ENCODE data around the gene GRM5.

GRM5 gene

DNA sequence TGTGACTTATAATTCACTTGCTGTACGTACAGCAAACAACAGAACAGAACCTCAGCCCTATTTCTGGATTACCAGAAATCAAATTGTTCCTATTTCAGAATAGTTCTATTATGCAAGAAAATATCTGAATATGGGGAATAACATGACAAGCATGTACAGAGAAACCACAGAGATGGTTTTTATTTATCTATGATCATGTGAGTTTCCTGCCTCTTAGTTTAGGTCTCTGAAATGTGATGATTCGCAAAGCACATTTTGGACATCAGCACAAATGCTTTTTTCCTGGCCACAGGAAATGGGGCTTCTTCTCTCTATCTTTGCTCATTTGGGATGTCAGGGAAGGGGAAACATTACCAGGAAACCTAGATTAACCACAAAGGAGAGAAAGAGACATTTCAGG lies 461.5 kb downstream of the GRM5 start:
- no peak for FAIRE-seq

DNA sequence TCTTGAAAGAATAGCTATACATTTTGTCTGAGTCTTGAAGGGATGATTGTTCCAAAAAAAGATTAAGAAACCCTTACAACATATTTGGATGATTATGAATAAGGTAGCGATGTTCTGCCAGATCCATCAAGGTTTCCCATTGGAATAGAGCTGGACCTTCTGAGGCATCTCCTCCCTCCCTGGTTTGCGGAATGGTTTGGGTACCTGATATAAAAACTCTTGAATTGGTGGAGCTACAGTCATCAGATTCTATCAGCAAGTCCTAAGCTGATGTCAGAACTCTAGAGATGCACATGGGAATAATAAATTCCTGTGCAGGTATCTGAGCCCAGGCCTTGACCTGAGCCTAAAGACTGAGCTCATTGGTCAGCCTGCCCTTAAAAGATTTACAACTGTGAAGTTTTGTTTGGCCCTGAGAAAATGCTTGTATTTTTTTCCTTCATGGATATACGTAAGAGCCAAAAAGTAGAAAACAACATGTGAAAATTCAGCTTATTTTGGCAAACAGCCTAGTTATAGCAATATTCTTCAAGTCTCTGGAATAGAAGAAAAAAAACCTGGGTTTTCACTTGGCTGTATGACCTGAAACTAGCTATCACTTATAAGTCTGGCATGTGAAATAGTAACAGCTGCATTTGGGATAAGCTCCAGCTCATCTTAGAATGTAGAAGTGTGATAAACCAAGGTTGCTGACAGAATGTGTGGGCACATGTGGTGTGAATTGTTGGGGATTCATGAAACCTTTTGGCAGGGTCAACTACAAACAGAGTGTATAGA lies 462.5 kb downstream of the GRM5 start:
- no peak for FAIRE-seq

DNA sequence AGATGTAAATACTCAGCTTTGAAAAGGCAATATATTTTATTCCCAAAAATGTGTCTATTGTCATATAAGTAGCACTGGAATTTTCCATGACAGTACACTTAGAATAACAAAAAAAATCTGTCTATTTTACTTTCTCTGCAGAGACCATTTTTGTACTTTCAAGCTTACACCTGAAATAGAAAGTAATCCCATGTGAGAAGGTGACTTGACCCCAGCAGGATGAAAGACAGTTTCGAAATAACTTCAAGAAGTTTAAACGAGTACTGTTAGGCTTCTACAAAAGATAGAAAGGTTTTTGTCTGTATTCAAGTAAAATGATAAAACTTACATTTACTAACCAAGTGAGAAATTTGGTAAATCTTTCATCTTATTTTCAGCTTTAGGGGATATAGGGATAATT lies 468.4 kb downstream of the GRM5 start:
- no peak for FAIRE-seq

DNA sequence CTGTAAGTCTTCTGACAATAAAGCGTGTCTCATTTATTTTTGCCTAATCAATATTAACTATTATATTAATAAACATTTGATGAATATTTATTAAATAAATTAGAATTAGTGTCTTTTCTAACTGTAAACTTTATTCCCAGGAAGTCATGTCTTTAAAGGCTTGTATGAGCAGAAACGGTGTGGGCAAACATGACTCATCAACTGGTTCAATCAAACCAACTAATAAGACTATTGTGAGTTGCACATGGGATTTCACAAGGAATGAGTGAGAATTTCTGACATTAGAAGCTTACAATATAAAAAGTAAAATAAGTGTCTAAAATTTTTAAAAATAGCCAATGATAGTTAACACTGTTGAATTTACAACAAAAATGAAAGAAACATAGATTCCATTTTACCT lies 469.0 kb downstream of the GRM5 start:
- no peak for FAIRE-seq

DNA sequence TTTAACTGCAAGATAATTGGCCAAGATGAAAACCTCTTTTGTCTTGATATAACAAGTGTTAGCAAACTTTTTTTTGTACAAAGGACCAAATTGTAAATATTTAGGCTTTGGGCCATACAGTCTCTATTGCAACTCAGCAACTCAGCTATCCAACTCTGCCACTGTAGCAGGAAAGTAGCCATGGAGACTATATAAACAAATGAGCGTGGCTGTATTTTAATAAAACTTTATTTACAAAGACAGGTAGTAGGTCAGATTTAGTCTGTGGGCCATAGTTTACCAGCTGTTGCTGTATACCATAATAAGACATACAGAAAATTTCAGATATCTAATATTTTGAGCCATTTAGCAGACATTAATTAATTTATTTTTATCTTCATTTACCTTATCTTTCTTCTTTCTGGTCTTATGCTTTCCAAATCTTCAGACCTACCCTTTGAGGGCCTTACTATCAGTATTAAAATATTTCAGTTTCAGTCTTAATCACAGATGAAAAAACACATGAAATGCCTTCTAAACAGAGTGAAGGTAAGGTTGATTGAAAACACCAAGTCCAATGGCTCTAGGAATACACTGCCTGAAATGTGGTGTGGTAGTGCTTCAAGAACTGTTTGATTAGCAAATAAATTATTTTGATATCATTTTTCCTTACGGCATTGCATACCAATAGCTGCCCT lies 471.4 kb downstream of the GRM5 start:
- FAIRE-seq, result no peak

DNA sequence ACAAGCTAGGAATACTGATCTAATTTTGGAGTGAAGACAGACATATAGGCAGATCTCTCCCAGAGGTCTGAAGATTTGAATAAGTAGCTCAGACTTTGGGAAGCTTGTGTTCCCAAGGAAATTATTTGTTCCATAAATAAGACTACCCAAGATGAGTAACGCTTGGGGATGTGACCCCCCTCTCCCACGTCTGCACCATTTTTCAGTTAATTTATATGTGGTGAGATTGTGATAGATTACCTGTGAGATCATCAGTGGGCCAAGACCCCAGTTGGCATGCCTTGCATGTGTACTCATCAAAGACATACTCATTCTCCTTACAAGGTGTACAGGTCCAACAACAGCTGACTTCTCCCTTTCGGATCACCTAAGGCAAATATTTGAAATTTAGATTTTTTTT lies 475.4 kb downstream of the GRM5 start:
- no peak for FAIRE-seq

DNA sequence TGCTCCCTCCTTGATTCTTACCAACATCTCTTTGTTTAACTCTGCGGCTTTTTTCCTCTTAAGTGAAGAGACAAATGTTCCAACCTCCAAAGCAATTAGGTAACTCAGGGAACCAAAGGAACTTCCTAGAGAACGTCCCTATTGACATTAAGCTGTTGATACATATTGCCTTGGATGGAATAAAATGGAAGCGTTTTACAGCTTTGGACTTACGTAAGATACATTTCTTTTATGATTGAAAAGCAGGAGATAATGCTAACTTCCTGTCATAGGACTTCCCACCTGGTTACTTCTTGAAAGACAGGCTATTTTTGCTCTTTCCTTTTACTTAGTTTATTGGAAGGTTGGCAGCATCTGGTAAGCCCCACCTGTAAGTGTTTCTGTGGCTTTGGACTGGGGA lies 482.5 kb downstream of the GRM5 start:
- FAIRE-seq, result no peak

DNA sequence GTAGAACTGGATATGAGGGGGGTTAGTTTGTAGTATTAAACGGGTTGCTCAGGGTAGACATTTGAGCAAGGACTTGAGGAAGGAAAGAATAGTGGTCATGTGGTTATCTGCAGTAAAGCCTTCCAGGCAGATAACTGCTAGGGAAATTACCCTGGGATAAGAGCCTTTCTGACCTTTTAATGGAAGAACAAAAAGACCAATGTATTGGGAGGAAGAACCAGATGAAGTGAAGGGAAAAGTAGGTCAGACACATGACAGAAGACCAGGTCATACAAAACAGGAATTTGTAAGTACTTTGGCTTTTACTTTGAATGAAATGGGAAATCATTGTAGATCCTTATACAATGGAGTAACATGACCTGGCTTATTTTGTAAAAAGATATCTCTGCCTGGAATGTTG lies 486.3 kb downstream of the GRM5 start:
- FAIRE-seq, result no peak

DNA sequence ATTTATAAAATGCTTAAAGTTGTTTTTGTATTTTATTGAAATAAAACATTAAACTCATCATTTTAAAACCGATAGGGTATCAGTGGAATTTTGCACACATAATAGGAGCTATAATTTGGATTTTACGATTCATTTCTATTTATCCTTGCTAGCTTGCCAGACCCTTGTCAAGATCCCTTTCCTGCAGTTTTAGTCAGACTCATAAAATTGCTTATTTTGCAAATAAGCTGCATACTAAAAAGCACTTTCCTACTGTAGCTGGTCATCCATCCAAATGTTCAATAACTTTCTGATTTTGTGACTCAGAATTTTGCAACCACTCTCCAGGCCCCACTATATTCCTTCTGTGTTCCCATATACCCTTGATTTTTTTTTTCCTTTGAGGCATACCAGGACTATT lies 489.0 kb downstream of the GRM5 start:
- no peak for FAIRE-seq

DNA sequence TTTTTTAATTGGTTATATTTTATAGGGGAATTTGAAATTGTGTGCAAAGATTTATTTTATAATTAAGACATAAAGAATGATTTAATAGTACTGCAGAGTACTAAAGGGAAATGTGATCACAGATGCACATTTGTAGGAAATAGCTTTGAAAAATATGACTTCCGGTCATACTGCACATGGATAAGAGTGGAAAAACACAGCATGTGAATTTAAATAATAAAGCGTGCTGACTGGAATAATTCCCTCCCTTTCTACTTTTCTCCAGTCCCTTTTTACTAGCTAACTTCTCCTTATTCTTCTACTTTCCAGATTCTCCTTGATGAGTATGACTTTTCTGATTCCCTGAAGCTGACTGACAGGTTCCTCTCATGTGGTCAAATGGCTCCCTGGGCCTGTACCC lies 489.9 kb downstream of the GRM5 start:
- no peak for FAIRE-seq

DNA sequence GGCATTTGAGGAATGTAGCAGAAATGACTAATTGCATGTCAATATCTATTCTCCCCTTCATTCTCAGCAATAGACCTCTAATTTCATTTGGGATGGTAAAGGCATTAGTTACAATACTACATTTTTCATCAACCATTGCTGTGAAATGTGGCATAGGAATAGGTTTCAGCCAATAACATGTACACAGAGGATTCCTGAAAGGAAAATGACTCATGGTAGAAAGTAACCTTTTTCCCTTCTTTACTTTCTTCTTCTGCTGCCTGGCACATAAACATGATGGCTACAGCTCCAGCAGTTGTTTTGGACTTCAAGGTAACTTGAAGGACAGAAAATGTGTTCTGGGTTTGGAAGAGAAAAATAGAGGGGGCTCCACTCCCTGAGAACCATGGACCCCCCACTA lies 496.4 kb downstream of the GRM5 start:
- no peak for FAIRE-seq

DNA sequence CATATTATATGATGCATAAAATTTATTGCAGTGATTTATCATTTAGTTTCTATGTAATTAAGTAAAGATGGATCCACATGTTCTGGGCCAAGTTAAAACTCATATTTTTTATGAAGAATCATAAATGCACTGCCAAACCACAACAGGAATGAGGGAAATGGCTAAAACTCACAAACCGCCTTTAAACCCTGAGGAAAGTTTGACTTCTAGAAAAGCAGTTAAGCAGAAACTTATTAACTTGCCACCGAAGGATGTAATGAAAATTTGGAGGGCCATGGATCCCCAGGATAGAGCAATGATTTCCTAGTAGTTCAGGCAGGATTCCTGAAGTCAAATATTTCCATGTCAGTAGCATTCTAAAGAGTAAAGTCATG lies 510.0 kb downstream of the GRM5 start:
- FAIRE-seq, result no peak

DNA sequence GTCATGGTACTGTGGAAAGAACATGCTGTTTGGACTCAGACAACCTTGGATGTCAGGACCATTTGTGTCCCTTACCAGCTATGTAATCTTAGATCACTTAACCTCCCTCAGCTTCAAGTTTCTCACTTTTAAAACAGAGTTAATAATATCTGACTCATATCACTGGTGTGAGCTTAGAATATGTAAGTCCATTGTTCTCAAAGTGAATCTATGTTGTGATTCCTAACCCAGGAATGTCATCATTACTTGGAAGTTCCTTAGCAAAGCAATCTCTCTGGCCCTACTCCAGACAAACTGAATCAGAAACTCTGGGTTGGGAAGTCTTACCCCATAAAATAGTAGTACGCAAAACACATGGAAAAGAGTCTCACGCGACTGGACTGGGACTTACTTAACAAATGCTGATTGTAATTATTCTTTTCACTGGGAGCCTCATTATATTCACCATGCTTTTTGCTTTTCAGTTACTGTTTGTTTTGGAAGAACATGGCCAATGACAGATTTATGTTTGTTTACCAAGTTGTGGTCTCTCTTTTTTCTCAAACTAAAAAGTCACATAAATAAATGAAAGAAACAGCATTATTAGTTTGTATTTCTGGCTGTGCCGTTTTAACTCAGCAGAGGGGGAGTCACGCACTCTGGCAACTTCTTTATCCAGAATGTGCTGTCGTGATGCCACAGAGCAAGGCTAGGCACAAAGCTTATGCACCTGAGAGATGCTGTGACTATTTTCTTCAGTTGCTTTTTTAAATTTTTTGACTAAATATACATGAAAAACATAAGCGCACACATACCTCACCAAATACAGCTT lies 510.6 kb downstream of the GRM5 start:
- no peak for FAIRE-seq

DNA sequence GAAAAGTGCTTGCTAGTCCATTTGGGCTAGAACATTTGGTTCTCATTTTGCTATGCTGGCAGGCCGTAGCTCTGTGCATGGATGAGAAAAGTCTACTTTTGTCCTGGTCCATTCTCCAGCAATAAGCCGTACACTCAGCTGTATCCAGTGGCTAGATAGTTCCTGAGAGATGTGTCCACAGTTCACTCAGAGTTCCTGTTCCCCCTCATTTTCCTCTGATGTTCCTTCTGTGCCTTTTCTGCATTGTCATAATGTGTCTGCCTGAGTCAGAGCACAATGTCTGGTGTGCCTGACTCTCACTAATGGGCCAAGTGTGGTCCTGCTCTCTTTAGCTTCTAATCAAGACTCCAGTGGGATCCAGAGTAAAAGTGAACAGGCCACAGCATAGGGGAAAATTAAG lies 512.6 kb downstream of the GRM5 start:
- no peak for FAIRE-seq

DNA sequence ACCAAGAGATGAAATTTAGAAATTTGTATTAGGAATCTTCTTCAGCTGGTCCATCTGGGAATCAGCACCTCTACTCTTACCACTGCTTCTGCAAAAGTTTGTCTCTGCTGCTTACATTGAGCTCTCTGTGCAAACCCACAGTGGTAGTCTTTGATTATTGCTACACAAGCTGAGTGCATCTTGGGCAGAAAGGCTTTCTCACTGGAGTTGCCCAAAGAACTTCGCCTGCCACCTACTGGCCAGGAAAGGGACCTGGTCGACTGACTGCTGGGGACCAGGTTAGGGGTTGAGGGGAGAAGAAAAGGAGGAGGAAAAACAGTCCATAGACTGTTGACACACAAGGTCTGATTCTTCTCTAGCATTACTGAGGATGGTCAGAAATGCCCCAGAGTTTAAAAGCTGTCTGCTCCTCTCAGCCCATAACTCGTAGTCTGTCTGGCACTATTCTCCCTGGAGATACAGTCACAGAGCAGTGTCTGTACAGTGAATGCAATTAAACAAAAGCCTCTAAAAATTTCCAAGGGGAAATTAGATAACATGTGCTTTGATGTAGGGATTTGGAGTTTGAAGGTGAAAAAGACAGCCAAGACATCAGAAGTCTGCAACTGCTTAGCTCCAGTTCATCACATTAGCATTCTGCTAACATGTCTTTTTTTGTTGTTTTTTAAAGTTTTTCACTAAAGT lies 513.3 kb downstream of the GRM5 start:
- no peak for FAIRE-seq

DNA sequence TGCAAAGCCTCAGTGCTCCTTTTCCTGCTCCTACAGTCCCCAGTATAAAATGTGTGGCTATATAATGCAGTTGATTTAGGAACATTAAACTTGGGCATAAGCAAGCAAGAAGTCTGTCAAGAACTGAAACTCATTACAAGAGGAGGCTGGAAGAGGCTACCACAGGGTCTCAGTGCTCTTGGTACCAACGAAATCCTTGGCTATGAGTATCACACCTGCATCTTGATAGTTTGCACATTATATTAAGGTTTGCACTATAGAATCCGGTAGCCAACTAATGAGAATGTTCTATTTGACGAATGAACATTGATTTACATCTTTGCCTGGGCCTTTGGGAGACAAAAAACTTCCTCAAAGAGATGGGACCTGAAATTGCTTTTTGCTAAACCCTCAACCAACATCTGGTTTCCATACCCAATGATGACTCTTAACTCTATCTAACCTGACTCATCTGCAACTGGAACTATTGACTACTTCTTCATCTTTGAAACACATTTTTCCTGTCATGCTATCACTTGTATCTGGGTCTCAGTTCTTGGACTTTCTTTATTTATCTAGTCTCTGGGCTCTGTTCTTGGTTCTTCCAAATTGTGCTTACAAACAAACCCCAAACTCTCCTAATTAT lies 521.0 kb downstream of the GRM5 start:
- FAIRE-seq, result no peak

DNA sequence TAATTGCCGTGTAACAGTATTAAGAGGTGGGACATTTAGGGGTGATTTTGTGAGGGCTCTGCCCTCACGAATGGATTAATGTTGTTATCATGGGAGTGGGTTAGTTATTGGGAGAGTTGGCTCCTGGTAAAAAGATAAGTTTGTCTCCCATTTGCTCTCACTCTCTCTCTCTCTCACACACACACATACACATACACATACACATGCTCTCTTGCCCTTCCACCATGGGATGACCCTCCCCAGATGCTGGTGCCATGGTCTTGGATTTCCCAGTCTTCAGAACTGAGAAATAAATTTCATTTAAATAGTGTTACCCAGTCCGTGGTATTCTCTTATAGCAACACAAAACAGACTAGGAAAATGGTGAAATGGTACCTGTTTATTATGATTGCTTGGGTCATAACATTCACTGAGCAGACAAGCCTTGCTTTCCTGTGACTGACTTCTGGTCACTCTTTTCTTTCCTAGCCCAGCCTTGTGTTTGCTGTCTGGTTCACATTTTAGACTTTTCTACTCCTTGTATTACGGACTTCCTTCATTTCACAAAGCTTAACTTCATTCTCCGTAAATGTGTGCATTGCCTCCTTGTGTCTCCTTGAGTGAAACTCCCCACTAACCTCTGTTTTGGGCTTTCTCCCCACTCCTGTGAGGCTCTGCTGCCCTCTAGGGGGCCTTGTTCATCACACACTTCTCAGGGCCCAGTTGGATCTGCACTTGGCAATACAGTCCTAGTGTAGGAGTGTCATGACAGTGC lies 521.7 kb downstream of the GRM5 start:
- FAIRE-seq, result no peak

DNA sequence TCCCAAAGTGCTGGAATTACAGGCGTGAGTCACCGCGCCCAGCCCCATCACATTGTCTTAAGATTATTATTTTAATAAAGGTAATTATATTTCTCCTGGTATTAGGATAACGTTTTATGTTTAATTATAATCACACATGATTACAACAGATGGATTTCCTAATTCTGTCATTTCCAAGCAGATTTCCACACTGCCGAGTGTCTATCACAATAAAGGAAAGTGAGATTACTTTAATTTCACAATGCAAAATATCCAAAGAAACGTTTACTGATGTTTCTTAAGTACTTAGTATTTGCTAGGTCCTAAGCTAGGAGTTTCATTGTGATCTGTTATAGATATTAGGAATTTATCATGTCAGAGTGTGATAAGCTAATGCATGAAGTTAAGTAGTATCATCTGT lies 524.8 kb downstream of the GRM5 start:
- FAIRE-seq, result no peak

DNA sequence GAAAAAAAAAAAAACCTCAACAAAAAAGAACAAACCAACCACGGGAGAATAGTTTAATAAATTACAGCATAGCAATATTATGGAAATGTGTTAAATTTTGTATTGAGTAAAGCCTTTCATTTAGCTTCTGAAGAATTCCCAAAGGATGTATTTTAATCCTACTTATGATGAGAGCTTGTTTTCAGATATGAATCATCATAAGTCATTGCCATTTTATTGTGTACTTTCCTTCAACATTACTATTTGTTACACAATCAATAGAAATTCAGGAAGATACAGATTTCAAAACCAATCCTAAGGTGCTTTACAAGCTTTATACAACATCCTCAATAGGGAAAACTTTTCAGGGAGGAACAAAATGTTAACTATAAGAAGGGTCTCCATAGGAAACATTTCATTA lies 527.7 kb downstream of the GRM5 start:
- no peak for FAIRE-seq

DNA sequence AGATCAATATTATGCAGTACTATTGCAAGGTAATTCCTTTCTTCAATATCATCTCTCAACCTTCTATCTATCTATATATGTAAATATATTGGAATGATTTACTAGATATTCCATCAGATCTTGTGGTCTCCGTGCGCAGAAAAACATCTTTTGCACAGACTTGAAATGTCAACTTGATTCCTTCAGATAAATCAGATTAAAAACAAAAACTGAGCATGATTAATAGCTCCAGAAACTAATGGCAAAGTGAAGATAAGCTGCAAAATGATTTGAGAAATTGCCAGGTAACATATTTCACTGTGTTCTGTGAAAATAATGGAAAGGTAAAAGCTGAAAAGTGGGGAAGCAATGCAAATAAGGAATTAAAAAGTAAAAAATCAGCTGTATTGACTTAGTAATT lies 528.2 kb downstream of the GRM5 start:
- FAIRE-seq, result no peak

DNA sequence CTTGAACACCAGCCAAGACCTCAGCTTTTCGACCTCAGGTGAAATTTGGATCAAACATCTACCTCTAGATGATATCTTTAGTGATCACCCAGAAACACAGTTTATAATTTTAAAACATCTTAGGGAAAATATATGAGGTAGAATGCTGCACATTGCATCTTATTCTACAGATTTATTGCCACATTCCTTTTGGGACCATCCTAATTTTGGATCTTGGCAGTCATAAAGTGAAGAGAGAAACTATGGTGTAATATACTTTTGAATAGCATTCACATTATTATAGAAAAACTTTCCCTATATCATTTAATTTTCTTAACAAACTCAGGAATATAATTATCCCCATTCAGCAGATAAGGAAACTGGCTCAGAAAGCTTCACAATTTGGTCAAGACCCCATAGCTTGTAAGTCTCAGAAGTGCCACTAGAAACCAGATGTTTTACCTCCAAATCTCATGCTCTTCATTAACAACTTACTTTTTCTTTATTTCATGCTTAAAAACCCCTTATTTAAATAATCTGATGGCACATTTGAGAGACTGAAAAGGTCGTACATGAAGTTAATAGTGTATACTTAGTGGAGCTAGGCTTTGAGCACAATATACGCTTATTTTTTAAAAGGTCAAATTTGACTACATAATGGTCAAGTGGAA lies 529.0 kb downstream of the GRM5 start:
- FAIRE-seq, result no peak
